ENCODE results near the gene TSPYL4.

Gene TSPYL4

DNA sequence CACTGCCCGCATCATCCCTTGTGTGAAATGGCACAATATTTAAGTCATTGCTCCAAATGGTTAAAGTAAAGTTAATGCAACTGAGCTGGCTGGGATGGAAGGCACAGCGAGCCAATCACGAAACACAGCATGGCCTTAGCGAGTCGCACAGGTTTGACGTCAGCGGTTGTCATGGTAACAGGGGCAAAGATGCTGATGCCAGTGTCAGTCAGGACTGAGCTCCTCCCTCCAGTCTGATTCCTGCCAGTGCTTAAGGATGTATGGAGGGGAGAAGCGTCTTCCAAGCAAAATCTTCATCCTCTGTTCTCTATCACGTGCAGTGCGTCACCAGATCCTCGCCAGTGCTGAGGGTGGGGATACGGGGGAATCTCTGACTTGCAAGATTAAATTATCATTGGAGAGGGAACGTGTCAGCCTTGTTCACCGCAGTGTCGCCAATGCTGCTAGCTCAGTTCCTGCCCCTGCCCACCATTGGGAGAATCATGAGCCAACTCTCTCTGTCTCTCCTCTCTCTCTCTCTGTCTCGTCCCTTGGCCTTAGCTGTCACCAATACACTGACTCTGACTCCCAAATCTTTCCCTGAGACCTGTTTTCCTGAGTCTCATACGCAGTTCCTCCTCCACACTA, 24.5 kb downstream of the TSPYL4 start:
- no peaks in the 10 kb centered on the region for H3K9me3 Mint-ChIP-seq
- H3K27me3 Mint-ChIP-seq: no peaks in the 10 kb centered on the region
- no peak overlapping the region for H3K4me3 Mint-ChIP-seq
- CTCF ChIA-PET: interaction anchor here (0.9 to 1.5 kb wide), 2 partner anchors 11 to 13 kb away, joined by 4 read pairs; no protein-coding TSS in a partner anchor
- no peaks in the 10 kb centered on the region for H3K4me1 Mint-ChIP-seq
- peak; percentile 25 for DNase-seq
- no peaks in the 10 kb centered on the region for H3K36me3 Mint-ChIP-seq
- H3K27ac Mint-ChIP-seq: no peak overlapping the region

DNA sequence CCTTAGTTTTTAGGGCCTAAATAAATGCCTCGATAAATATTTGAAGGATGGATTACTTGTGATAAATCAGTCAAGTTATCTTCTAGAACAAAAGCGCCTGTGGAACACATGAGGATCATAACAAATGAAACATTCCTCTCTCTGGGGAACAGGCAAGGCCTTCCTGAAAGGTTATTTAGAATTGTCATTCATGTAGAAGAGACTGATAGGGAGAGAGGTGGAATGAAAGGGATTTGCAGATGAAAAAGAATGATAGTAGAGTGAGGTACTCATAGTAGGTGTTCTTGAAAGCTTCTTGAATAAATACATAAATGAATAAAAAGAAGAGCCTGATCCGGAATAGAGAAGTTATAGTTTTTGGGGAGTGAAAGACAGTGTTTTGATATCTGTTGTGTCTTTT, 30.5 kb downstream of the TSPYL4 start:
- H3K4me1 Mint-ChIP-seq: no peaks in the 10 kb centered on the region
- CTCF ChIA-PET: no interaction called here
- no peak for DNase-seq
- H3K27me3 Mint-ChIP-seq: no peaks in the 10 kb centered on the region
- H3K4me3 Mint-ChIP-seq: no peak overlapping the region
- peaks cover 3% of the 10 kb centered on the region for H3K36me3 Mint-ChIP-seq
- no peak overlapping the region for H3K27ac Mint-ChIP-seq
- H3K9me3 Mint-ChIP-seq: no peaks in the 10 kb centered on the region

GRCh38 chr6:116221911-116222310, 32.0 kb downstream of the TSPYL4 start:
- no peak overlapping the region for H3K4me3 Mint-ChIP-seq
- CTCF ChIA-PET: no interaction called here
- no peaks in the 10 kb centered on the region for H3K9me3 Mint-ChIP-seq
- peaks cover 3% of the 10 kb centered on the region for H3K36me3 Mint-ChIP-seq
- H3K27me3 Mint-ChIP-seq: no peaks in the 10 kb centered on the region
- no peak overlapping the region for H3K27ac Mint-ChIP-seq
- H3K4me1 Mint-ChIP-seq: no peaks in the 10 kb centered on the region
- DNase-seq: no peak

DNA sequence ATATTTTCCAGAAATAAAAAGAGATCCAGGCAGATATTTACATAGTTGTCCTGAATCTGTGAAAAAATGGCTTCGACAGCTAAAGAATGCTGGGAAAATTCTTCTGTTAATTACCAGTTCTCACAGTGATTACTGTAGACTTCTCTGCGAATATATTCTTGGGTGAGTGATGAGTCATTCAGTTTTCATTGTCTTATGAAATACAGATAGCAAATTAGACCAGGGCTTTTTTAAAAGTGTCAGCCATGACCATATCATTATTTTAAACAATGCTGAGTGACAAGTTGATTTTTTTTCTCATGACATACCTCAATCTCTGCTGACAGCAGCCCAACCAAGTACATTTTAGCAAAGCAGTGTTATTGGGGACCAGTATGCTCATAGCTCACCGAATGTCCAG, 32.8 kb downstream of the TSPYL4 start:
- CTCF ChIA-PET: no interaction called here
- peaks cover 3% of the 10 kb centered on the region for H3K36me3 Mint-ChIP-seq
- no peak for DNase-seq
- no peaks in the 10 kb centered on the region for H3K27me3 Mint-ChIP-seq
- H3K9me3 Mint-ChIP-seq: no peaks in the 10 kb centered on the region
- no peak overlapping the region for H3K4me3 Mint-ChIP-seq
- no peak overlapping the region for H3K27ac Mint-ChIP-seq
- H3K4me1 Mint-ChIP-seq: no peaks in the 10 kb centered on the region

DNA sequence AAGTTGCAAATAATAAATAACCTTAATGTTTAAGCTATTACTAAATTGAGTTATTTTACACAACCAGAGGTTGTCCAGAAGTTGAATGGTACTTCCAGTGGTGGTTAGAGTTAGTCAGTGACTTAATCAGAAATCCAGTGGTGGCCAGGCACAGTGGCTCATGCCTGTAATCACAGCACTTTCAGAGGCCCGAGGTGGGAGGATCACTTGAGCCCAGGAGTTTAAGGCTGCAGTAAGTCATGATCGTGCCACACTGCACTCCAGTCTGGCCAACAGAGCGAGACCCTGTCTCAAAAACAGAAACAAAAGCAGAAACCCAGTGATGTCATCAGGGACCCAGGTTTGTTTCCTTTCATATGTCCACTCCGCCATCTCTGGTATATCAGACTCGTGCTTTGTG, 35.0 kb downstream of the TSPYL4 start:
- Mint-ChIP-seq H3K27ac (no peak overlapping the region), H3K4me3 (no peak overlapping the region), H3K4me1 (no peaks in the 10 kb centered on the region), H3K9me3 (no peaks in the 10 kb centered on the region), H3K27me3 (no peaks in the 10 kb centered on the region), H3K36me3 (peaks cover 3% of the 10 kb centered on the region)
- CTCF ChIA-PET: interaction anchor here (0.7 to 1.6 kb wide), 6 partner anchors 10 to 344 kb away, joined by 3 to 6 read pairs (median 4); no protein-coding TSS in a partner anchor
- DNase-seq: no peak

- CTCF ChIA-PET: interaction anchor here (0.7 to 2.6 kb wide), 11 partner anchors 9 to 345 kb away, joined by 3 to 6 read pairs (median 4); no protein-coding TSS in a partner anchor
- no peaks in the 10 kb centered on the region for H3K4me1 Mint-ChIP-seq
- H3K27ac Mint-ChIP-seq: no peak overlapping the region
- H3K9me3 Mint-ChIP-seq: no peaks in the 10 kb centered on the region
- no peak overlapping the region for H3K4me3 Mint-ChIP-seq
- DNase-seq: no peak
- H3K27me3 Mint-ChIP-seq: no peaks in the 10 kb centered on the region
- H3K36me3 Mint-ChIP-seq: peaks cover under 1% of the 10 kb centered on the region
Observed at GRCh38 chr6:116218172-116218633, 35.7 kb downstream of the TSPYL4 start.

- peak overlapping the region; percentile 21 for H3K27ac Mint-ChIP-seq
- no peak for DNase-seq
Observed at GRCh38 chr6:116217069-116217468, 36.8 kb downstream of the TSPYL4 start.

GRCh38 chr6:116215414-116215813, 38.5 kb downstream of the TSPYL4 start:
- no peak for DNase-seq
- no peaks in the 10 kb centered on the region for H3K27me3 Mint-ChIP-seq
- no peak overlapping the region for H3K4me3 Mint-ChIP-seq
- H3K36me3 Mint-ChIP-seq: no peaks in the 10 kb centered on the region
- CTCF ChIA-PET: interaction anchor here (0.9 kb wide), 1 partner anchor 345 kb away, joined by 3 read pairs; no protein-coding TSS in a partner anchor
- no peaks in the 10 kb centered on the region for H3K9me3 Mint-ChIP-seq
- no peak overlapping the region for H3K27ac Mint-ChIP-seq
- H3K4me1 Mint-ChIP-seq: no peaks in the 10 kb centered on the region

More at GRCh38 chr6:116217069-116217468, 36.8 kb downstream of the TSPYL4 start:
- Mint-ChIP-seq H3K4me3 (no peak overlapping the region), H3K9me3 (no peaks in the 10 kb centered on the region), H3K4me1 (no peaks in the 10 kb centered on the region), H3K36me3 (no peaks in the 10 kb centered on the region), H3K27me3 (no peaks in the 10 kb centered on the region)
- CTCF ChIA-PET: interaction anchor here (0.6 to 2.6 kb wide), 16 partner anchors 10 to 368 kb away, joined by 3 to 6 read pairs (median 4); no protein-coding TSS in a partner anchor

DNA sequence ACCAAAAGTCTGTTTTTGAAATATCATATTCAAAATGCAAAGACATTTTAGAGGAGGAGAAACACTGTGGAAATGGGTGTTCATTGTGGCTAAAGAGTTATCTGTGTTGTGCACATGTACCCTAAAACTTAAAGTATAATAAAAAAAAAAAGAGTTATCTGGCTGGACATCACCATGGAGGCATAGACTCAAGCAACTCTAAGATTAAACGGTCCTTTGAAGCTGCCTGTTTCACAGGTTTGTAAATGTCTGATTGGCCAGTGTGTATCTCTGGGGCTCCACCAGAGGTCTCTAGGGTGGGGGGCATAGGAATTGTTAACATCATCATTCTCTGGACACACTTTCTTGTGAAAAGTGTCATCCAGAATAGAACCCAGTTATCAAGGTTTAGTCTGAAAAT, 39.2 kb downstream of the TSPYL4 start:
- CTCF ChIA-PET: interaction anchor here (0.9 kb wide), 1 partner anchor 346 kb away, joined by 3 read pairs; no protein-coding TSS in a partner anchor
- Mint-ChIP-seq H3K36me3 (no peaks in the 10 kb centered on the region), H3K27ac (no peak overlapping the region), H3K9me3 (no peaks in the 10 kb centered on the region), H3K27me3 (no peaks in the 10 kb centered on the region), H3K4me1 (no peaks in the 10 kb centered on the region), H3K4me3 (no peak overlapping the region)
- DNase-seq: no peak

GRCh38 chr6:116210750-116211425, 43.0 kb downstream of the TSPYL4 start:
- H3K27me3 Mint-ChIP-seq: no peaks in the 10 kb centered on the region
- no peak for DNase-seq
- H3K36me3 Mint-ChIP-seq: no peaks in the 10 kb centered on the region
- CTCF ChIA-PET: no interaction called here
- H3K27ac Mint-ChIP-seq: no peak overlapping the region
- no peaks in the 10 kb centered on the region for H3K9me3 Mint-ChIP-seq
- H3K4me3 Mint-ChIP-seq: no peak overlapping the region
- no peaks in the 10 kb centered on the region for H3K4me1 Mint-ChIP-seq

- Mint-ChIP-seq H3K4me3 (no peak overlapping the region), H3K36me3 (no peaks in the 10 kb centered on the region), H3K4me1 (no peaks in the 10 kb centered on the region), H3K27ac (no peak overlapping the region), H3K9me3 (no peaks in the 10 kb centered on the region), H3K27me3 (no peaks in the 10 kb centered on the region)
- no peak for DNase-seq
- CTCF ChIA-PET: interaction anchor here (2.3 kb wide), 1 partner anchor 8 kb away, joined by 6 read pairs; no protein-coding TSS in a partner anchor
Observed at GRCh38 chr6:116210316-116210715, 43.6 kb downstream of the TSPYL4 start.

DNA sequence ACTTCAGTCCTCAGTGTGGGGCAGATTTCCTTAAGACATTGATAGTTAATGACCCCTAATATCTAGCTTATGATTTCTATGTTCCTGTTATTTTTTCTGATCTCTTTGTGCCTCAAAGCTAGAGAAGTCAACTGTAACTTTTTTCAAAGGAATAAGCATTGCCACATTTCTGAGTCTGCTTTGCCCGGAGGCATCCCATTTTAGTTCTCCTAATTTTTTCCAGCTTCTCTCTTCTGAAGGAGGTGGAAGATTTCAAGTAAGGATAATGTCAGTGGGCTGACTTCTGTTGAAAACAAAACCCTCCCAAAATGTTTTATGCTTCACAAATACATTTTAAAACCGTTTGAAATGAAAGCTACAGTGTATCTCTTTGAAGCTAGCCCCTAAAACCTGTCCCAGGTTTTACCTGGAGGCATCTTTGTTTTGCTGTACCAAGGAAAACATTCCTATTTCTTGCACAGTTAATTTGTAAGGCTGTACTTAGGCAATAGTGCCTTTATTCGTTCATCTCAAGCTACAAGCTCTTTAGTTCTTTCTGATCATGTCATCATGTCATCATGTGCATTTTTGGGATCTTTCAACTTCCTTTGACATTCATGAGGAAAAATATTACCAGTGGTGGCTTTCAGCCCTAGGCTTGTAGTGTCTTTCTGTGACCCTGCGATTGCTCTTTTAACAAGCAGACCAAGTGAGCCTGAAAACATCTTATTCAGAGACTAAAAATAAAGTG, 45.7 kb downstream of the TSPYL4 start:
- Mint-ChIP-seq H3K36me3 (no peaks in the 10 kb centered on the region), H3K9me3 (no peaks in the 10 kb centered on the region), H3K27ac (no peak overlapping the region), H3K4me1 (no peaks in the 10 kb centered on the region), H3K4me3 (no peak overlapping the region), H3K27me3 (no peaks in the 10 kb centered on the region)
- no peak for DNase-seq
- CTCF ChIA-PET: interaction anchor here (0.7 to 2.3 kb wide), 3 partner anchors 10 to 189 kb away, joined by 3 to 6 read pairs (median 3); no protein-coding TSS in a partner anchor

GRCh38 chr6:116206231-116206903, 47.5 kb downstream of the TSPYL4 start:
- Mint-ChIP-seq H3K4me3 (no peak overlapping the region), H3K27ac (no peak overlapping the region), H3K9me3 (no peaks in the 10 kb centered on the region), H3K36me3 (no peaks in the 10 kb centered on the region), H3K27me3 (no peaks in the 10 kb centered on the region), H3K4me1 (no peaks in the 10 kb centered on the region)
- DNase-seq: no peak
- CTCF ChIA-PET: no interaction called here

- no peak for DNase-seq
- Mint-ChIP-seq H3K27ac (no peak overlapping the region), H3K27me3 (no peaks in the 10 kb centered on the region), H3K9me3 (no peaks in the 10 kb centered on the region), H3K4me1 (no peaks in the 10 kb centered on the region), H3K4me3 (no peak overlapping the region), H3K36me3 (no peaks in the 10 kb centered on the region)
- CTCF ChIA-PET: interaction anchor here (0.5 kb wide), 1 partner anchor 93 kb away, joined by 3 read pairs; no protein-coding TSS in a partner anchor
Observed at GRCh38 chr6:116205281-116205680, 48.6 kb downstream of the TSPYL4 start.

Measured in activated naive CD4-positive, alpha-beta T cell treated with anti-CD3 and anti-CD28 coated beads, Interleukin-2, amount 10 ng/mL, durations not matched to agents 7 days and 5 days (primary cell).